ENCODE measurements around the gene ZNF836.

GRCh38 chr19:52176574-52176973, 5.2 kb upstream of the ZNF836 start:
- no peak for TF ChIP-seq CTCF (IDR thresholded peaks at IDR 0.05; ENCODE audit: insufficient read depth, low read length)
- TF ChIP-seq, protein P1, sequence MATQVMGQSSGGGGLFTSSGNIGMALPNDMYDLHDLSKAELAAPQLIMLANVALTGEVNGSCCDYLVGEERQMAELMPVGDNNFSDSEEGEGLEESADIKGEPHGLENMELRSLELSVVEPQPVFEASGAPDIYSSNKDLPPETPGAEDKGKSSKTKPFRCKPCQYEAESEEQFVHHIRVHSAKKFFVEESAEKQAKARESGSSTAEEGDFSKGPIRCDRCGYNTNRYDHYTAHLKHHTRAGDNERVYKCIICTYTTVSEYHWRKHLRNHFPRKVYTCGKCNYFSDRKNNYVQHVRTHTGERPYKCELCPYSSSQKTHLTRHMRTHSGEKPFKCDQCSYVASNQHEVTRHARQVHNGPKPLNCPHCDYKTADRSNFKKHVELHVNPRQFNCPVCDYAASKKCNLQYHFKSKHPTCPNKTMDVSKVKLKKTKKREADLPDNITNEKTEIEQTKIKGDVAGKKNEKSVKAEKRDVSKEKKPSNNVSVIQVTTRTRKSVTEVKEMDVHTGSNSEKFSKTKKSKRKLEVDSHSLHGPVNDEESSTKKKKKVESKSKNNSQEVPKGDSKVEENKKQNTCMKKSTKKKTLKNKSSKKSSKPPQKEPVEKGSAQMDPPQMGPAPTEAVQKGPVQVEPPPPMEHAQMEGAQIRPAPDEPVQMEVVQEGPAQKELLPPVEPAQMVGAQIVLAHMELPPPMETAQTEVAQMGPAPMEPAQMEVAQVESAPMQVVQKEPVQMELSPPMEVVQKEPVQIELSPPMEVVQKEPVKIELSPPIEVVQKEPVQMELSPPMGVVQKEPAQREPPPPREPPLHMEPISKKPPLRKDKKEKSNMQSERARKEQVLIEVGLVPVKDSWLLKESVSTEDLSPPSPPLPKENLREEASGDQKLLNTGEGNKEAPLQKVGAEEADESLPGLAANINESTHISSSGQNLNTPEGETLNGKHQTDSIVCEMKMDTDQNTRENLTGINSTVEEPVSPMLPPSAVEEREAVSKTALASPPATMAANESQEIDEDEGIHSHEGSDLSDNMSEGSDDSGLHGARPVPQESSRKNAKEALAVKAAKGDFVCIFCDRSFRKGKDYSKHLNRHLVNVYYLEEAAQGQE (IDR thresholded peaks at IDR 0.05; ENCODE audit: insufficient replicate concordance, low read depth): no peak
